Testis (tissue), 3 donors: Measurements from ENCODE around the gene TMEM40. TPM values are rescaled to one million over a fixed set of nuclear protein-coding genes. Genes with fewer than 3 reads are reported as not detected.

Experiments used
- DNase-seq: peaks from one replicate; pipeline ENCODE4 v3.0.0-alpha.2; 2019
- H3K27ac ChIP-seq, 2 donors: fragments of 200-600 bp; sonication (generic); one replicate each; pipeline ENCODE4 v1.5.1; 2019
- H3K27me3 ChIP-seq: fragments of 200-600 bp; sonication (generic); one replicate; pipeline ENCODE4 v1.5.1; 2019
- H3K36me3 ChIP-seq: fragments of 200-600 bp; sonication (generic); one replicate; pipeline ENCODE4 v1.5.1; 2017; ENCODE audit warnings: low read depth; ENCODE audit errors: missing control alignments
- H3K4me1 ChIP-seq: fragments of 200-600 bp; sonication (generic); one replicate; pipeline ENCODE4 v1.5.1; 2019
- H3K4me3 ChIP-seq, 2 donors: fragments of 200-600 bp; sonication (generic); one replicate each; pipeline ENCODE4 v1.5.1; 2017 to 2019
- H3K9me3 ChIP-seq: fragments of 200-600 bp; sonication (generic); one replicate; pipeline ENCODE4 v1.5.1; 2017
- CTCF ChIP-seq, 3 experiments: fragments of 450-650 bp in 2 of 3; fragments of 200-600 bp in 1 of 3; sonication (generic) in 1 of 3; IDR thresholded peaks; one replicate each; pipeline ENCODE4 v1.5.1; 2016 to 2019; ENCODE audit warnings: antibody characterized with exemption in 3 of 3, mild to moderate bottlenecking in 2 of 3, moderate library complexity in 1 of 3
- POLR2A ChIP-seq: fragments of 450-650 bp; IDR thresholded peaks from one replicate; pipeline ENCODE4 v1.6.1; 2017; ENCODE audit warnings: antibody characterized with exemption, mild to moderate bottlenecking, moderate library complexity
- WGBS, 2 donors: methylation state at CpG; one replicate each; pipeline ENCODE4 v1.1.5; 2018; 5-methylcytosine and 5-hydroxymethylcytosine counted together
- intact Hi-C: fragments of 100-400 bp; cut with DNase I; formaldehyde crosslinking; loops from one replicate; pipeline ENCODE4 v1.15.1; 2023; ENCODE audit warnings: low total_unique reads
- polyA plus RNA-seq: library from polyadenylated mRNA; stranded (reverse); fragments of 350-450 nt; fragmentation: Illumina TruSeq; extraction: RNeasy Lipid Tissue Mini Kit (QIAGEN cat#74804); gene quantifications from one replicate; pipeline ENCODE4 v1.2.3, GENCODE V29; 2014; ENCODE audit warnings: low read depth, low replicate concordance; ENCODE audit not compliant: insufficient read depth
- total RNA-seq, 2 donors: library from RNA; depleted of rRNA; stranded (reverse); fragments of >200 nt; gene quantifications; one replicate each; pipeline ENCODE4 v1.2.3, GENCODE V29; 2016

The TMEM40 gene
- total and polyA plus RNA-seq, 3 donors from 2014 or later, result 0.96 to 1.7 (median 1.5) TPM

DNA sequence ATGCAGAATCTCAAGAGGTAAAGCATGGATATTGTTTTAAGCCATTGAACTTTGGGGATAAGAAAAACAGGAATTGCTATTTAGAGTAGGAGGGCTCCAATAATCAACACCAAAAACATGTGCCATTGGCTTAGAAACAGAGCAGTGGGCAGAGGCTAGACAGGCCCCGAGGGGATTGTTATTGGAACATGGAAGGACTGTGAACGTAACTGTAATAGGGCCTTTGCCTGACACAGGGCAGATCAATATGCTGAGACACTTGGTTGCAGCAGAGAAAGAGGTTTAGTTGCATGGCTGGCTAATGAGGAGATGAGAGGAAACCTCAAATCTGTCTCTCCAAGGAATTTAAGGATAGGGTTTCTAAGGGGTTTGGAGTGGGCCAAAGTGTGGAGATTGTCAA lies 58.3 kb downstream of the TMEM40 start:
- TF ChIP-seq POLR2A (no peak), CTCF (IDR thresholded peaks at IDR 0.05) (no peak)
- Histone ChIP-seq H3K4me1 (peaks cover 5% of the 10 kb centered on the region), H3K36me3 (no peaks in the 10 kb centered on the region), H3K27me3 (no peaks in the 10 kb centered on the region), H3K9me3 (no peaks in the 10 kb centered on the region), H3K4me3 (no peak overlapping the region), H3K27ac (no peak overlapping the region)
- intact Hi-C loops, result no loop called here
- no peak for DNase-seq
- 72 to 88% methylated on average over 2 of the region's 2 CpGs for WGBS, 2 donors

- H3K4me1 ChIP-seq, result peaks cover 5% of the 10 kb centered on the region
- H3K4me3 ChIP-seq, result no peak overlapping the region
- H3K9me3 ChIP-seq, result no peaks in the 10 kb centered on the region
- no peak for TF ChIP-seq POLR2A
- no peak for TF ChIP-seq CTCF (IDR thresholded peaks at IDR 0.05)
- H3K36me3 ChIP-seq, result no peaks in the 10 kb centered on the region
- DNase-seq, result no peak
- no peaks in the 10 kb centered on the region for H3K27me3 ChIP-seq
- intact Hi-C loops, result no loop called here
- H3K27ac ChIP-seq, result no peak overlapping the region
- WGBS, 2 donors, result 88 to 96% methylated on average over 2 of the region's 2 CpGs
Measured at GRCh38 chr3:12695916-12696315, 63.1 kb downstream of the TMEM40 start.

GRCh38 chr3:12695112-12695511 lies 63.9 kb downstream of the TMEM40 start:
- H3K27me3 ChIP-seq, result no peaks in the 10 kb centered on the region
- TF ChIP-seq CTCF (IDR thresholded peaks at IDR 0.05), result no peak
- TF ChIP-seq POLR2A, result no peak
- H3K27ac ChIP-seq, result no peak overlapping the region
- WGBS, 2 donors, result 95 to 96% methylated on average over 3 of the region's 3 CpGs
- no peak overlapping the region for H3K4me3 ChIP-seq
- H3K36me3 ChIP-seq, result no peaks in the 10 kb centered on the region
- no peaks in the 10 kb centered on the region for H3K9me3 ChIP-seq
- intact Hi-C loops, result no loop called here
- H3K4me1 ChIP-seq, result peaks cover 5% of the 10 kb centered on the region
- DNase-seq, result no peak

- DNase-seq, result no peak
- H3K9me3 ChIP-seq, result no peaks in the 10 kb centered on the region
- no peak for TF ChIP-seq POLR2A
- no peak for TF ChIP-seq CTCF (IDR thresholded peaks at IDR 0.05)
- no peaks in the 10 kb centered on the region for H3K27me3 ChIP-seq
- intact Hi-C loops, result no loop called here
- H3K36me3 ChIP-seq, result no peaks in the 10 kb centered on the region
- H3K4me3 ChIP-seq, result no peak overlapping the region
- WGBS, 2 donors, result 93 to 95% methylated on average over 8 of the region's 8 CpGs
- no peak overlapping the region for H3K27ac ChIP-seq
- H3K4me1 ChIP-seq, result no peaks in the 10 kb centered on the region
Measured at GRCh38 chr3:12692444-12692843, 66.6 kb downstream of the TMEM40 start.

DNA sequence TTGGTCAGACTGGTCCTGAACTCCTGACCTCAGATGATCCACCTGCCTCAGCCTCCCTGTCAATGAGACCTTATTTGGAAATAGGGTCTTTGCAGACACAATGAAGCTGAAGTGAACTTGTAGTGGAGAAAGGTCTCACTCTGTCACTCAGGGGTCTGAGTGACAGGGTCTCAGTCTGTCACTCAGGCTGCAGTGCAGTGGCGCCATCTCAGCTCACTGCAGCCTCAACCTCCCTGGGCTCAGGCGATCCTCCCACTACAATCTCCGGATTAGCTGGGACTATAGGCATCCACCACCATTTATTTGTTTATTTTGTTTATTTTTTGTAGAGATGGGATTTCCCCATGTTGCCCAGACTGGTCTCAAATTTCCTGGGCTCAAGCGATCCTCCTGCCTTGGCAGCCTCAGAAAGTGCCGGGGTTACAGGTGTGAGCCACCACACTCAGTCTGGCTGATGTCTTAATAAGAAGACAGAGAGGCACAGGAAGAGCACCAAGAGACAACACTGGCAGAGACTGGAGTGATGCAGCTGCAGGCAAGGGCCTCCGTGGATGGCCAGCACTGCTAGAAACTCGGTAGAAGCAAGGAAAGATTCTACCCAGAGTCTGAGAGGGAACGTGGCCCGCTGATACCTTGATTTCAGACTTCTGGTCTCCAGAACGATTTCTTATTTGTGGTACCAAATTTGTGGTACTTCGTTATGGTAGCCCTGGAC lies 68.9 kb downstream of the TMEM40 start:
- no peaks in the 10 kb centered on the region for H3K36me3 ChIP-seq
- intact Hi-C loops, result no loop called here
- H3K27ac ChIP-seq, result no peak overlapping the region
- H3K9me3 ChIP-seq, result no peaks in the 10 kb centered on the region
- H3K4me3 ChIP-seq, result no peak overlapping the region
- 82 to 83% methylated on average over 11 of the region's 11 CpGs for WGBS, 2 donors
- DNase-seq, result no peak
- H3K27me3 ChIP-seq, result no peaks in the 10 kb centered on the region
- H3K4me1 ChIP-seq, result no peaks in the 10 kb centered on the region
- TF ChIP-seq CTCF (IDR thresholded peaks at IDR 0.05) (no peak), POLR2A (no peak)
